GM12873 (cell line): Measurements from ENCODE around the gene ST6GAL1.

ENCODE experiments used
- TF ChIP-seq, protein P1 (sequence below): IDR thresholded peaks from 2 replicates; pipeline ENCODE4 v1.5.1; 2012; ENCODE audit warnings: low read depth, mild to moderate bottlenecking, moderate library complexity, low read length, control low read depth; ENCODE audit not compliant: insufficient read depth; ENCODE audit errors: missing control alignments

ST6GAL1 gene

DNA sequence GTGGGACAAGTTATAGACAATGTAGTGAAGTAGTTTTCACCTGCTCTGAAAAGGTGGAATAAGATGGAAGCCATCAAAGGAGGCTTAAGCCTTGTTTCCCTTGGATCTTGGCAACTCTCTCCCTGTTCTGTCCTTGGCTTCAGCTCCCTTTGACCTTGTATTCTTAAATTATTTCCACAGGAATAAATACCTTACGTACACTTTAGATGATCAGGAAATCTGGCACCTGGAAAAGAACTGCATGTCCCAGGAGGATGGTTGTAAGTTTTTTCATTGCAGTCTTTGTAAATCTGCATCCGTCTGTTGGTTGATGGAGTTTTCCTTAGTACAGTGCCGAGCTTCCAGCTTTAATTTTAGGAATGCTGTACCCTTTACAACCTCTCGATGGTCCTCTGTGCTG, 11.8 kb downstream of the ST6GAL1 start:
- TF ChIP-seq, protein P1, sequence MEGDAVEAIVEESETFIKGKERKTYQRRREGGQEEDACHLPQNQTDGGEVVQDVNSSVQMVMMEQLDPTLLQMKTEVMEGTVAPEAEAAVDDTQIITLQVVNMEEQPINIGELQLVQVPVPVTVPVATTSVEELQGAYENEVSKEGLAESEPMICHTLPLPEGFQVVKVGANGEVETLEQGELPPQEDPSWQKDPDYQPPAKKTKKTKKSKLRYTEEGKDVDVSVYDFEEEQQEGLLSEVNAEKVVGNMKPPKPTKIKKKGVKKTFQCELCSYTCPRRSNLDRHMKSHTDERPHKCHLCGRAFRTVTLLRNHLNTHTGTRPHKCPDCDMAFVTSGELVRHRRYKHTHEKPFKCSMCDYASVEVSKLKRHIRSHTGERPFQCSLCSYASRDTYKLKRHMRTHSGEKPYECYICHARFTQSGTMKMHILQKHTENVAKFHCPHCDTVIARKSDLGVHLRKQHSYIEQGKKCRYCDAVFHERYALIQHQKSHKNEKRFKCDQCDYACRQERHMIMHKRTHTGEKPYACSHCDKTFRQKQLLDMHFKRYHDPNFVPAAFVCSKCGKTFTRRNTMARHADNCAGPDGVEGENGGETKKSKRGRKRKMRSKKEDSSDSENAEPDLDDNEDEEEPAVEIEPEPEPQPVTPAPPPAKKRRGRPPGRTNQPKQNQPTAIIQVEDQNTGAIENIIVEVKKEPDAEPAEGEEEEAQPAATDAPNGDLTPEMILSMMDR = no peak

DNA sequence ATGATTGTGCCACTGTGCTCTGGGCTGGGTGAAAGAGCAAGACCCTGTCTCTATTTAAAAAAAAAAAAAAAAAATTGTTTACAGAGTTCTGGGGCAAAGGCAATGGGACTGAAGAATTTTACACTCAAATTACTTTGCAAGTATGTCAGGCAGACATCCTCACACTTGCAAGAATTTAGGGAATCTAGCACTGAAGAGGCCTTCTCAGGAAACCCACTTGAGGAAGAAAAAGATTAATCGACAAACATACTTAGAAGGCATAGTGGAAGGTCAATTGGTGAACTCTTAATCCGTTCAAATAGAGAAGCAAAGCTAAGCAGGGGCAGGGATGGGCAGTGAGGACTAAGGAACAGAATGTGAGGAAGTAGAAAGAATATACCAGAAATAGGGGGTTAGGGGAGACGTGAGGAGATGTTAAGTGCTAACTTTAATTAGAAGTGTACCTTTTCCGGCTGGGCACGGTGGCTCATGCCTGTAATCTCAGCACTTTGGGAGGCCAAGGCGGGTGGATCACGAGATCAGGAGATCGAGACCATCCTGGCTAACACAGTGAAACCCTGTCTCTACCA, 15.0 kb downstream of the ST6GAL1 start:
- TF ChIP-seq, protein P1 = no peak

DNA sequence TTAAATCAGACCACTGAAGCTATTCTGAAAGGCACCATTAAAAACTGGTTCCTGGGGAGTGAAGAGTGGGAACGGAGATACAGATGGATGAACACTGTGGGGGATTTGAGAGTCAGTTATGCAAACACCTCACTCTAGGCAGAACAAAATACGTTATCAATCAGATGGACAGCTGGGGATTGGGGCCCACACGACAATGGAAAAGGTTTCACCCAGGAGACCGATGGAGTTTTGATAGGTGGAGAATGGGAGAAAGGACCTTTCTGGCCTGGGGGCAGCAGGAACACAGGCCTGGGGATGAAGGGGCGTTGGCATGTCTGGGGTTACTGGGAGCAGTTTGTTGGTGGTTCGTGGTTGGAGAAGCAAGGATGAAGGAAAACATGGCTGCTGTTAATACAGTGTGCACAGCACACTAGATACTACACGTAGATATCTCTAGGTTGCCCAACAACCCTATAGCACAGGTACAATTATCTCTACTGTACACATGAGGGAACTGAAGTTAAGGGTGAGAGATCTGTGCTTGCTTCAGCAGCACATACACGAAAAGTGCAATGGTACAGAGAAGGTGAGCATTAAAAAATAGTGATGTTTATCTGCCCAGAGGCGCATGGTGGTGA, 16.5 kb downstream of the ST6GAL1 start:
- TF ChIP-seq, protein P1 = no peak

DNA sequence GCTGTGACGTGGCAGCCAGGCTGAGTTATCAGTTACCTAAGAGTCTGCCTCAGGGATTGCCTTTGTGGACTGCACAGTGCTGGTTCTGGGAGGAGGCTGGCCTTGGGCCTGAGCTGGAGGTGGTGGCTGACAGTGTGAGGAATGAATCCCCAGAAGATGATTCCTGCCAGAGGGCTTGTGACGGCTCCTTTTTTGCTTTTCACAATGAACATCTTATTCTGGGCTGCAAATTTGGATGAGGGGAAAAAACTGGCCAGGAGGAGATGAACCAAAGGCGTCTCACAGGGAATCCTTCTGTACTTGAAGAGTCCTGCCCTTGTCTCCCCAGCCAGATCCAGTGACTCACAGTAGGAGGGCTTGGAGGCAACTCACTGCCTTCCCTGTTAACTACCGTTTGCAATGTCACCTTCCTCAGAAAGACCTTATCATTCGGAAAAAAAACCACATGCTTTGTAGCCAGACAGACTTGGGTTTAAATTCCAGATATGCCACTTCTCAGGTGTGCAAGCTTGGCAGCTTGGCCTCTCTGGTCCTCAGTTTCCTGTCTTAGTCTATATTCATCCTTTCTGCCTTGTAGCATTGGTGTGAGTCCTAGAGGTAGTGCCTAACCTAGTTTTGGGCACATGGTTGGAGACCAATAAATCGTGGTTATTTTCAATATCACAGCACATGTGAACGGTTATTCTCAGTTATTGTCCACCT, 19.1 kb downstream of the ST6GAL1 start:
- TF ChIP-seq, protein P1 = no peak

DNA sequence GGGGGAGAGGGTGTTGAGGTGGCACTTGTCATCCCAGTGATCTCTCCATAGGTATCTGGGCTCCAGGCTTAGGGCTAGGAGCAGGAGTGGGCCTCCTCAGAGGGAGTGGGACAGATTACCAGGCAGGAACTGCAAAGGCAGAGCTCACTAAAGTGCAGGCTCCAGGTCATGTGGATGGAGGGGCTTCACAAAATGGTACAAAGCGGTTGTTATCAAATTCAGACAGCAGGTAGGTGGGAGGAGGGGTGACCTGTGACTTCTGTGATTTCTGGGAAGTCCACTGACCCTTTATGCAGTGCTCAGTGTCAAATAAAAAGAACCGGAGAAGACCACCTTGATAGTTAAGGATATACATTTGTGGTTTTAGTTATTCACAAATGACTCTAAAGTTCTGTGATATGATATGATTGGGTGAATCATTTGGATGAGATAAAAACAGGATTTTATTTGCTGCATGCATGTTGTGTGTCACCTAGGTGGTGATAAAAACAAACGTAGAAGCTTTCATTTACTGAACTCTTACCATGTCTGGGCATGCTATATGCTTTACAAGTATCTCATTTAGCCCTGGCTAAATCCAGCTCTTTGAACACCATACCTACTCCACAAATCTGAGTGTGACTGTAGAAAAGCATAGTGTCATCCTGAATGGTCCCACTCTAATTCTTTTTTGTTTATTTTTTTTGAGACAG, 20.2 kb downstream of the ST6GAL1 start:
- TF ChIP-seq, protein P1 = no peak

DNA sequence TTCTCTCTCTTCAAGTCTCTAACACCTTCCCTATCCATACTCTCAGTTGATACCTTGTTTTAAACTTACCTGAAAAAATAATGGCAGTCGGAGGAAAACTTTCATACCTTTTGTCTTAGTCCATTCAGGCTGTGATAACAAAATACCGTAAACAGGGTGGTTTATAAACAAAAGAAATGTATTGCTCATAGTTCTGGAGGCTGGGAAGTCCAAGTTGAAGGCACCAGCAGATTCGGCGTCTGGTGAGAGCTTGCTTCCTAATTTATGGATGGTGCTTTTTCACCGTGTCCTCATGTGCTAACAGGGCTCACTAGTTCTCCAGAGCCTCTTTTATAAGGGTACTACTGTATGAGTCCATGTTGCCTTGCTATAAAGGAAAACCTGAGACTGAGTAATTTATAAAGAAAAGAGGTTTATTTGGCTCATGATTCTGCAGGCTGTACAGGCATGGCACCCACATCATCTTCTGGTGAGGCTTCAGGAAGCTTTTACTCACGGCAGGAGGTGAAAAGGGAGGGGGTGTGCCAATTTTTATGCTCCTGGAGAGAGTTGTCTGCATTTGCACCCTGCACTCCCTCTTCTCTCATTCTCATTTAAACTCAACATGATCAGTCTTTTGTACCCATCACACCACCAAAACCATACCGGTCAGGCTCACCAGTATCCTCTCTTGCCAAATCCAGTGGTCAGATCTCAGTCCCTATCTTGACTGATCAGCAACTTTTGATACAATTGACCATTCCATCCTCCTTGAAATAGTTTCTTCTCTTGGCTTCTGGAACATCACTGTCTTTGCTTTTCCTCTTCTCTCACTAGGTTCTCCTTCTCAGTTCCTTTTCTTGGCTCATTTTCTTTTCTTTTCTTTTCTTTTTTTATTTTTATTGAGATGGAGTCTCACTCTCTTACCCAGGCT, 21.6 kb downstream of the ST6GAL1 start:
- TF ChIP-seq, protein P1 = no peak
